Measurements from ENCODE around the gene PRKAR1A.
A peak's percentile ranks its signal among the peaks of the same experiment; 100 is the strongest.
"Not testable (repeated sequence)": the region's sequence is repeated elsewhere in the genome, so short reads cannot be mapped to it uniquely, and the experiment has no call there.

The PRKAR1A gene

DNA sequence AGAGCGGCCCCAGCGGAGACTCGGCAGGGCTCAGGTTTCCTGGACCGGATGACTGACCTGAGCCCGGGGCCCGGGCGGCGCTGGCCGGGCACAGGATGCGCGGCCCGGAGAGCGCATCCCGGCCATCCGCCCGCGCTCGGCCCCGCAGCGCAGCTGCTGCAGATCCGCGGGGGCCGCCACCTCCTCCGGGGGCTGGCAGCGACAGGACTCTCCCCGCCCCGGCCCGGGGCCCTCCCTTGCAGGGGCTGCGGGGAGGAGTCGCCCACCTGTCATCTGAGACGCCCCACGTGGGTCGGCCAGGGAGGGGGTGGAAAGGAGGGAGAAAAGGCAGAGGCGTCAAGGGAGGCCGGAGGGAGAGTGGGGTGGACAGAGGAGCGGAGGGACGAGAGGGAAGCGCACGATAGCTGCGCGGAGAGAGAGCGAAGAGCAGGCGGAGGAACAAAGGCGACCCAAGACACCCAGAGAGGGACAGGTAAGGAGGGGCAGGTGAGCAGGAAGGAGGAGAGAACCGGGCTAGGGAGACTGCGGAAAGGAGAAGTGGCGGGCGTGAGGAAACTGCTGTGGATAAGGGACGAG is 471 bp upstream of the PRKAR1A start:
- peak in 1 of 2 donors; percentile 31 for DNase-seq (ENCODE audit: low read depth in 2 of 2)

GRCh38 chr17:68512960-68513474 is 787 bp downstream of the PRKAR1A start:
- no peak for DNase-seq (ENCODE audit: low read depth in 2 of 2)

- no peak for DNase-seq (ENCODE audit: low read depth in 2 of 2)
Measured at GRCh38 chr17:68513932-68514331, 1.7 kb downstream of the PRKAR1A start.

DNA sequence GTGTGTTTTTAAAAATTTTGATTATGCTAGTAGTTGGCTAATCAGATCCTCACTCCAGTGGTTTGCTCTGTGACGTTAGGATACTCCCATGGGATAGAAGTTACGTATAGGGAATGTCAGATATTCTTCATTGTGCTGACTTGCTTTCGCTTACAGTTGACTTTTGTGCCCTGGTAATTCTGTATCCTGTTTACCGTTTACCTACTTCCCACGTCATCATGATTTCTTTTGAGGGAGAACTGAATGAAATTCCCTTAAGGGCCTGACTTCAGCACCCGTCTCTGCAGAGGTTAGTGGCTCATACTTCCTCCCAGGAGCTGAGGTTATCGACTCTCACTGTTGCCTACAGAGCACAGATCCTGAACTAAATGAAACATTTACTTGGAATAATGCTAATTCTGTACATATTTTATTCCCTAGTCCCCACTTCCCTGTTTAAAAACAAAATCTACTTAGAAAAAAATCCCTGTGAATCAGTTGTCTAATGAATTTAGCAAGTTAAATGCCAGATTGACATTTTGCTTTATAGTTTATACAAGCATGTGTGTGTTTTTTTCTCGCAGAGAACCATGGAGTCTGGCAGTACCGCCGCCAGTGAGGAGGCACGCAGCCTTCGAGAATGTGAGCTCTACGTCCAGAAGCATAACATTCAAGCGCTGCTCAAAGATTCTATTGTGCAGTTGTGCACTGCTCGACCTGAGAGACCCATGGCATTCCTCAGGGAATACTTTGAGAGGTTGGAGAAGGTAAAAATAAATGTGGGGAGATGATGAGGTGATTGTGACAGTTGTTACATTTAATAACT is 2.8 kb downstream of the PRKAR1A start:
- no peak for DNase-seq (ENCODE audit: low read depth in 2 of 2)

GRCh38 chr17:68516732-68517131 is 4.5 kb downstream of the PRKAR1A start:
- no peak for DNase-seq (ENCODE audit: low read depth in 2 of 2)

DNA sequence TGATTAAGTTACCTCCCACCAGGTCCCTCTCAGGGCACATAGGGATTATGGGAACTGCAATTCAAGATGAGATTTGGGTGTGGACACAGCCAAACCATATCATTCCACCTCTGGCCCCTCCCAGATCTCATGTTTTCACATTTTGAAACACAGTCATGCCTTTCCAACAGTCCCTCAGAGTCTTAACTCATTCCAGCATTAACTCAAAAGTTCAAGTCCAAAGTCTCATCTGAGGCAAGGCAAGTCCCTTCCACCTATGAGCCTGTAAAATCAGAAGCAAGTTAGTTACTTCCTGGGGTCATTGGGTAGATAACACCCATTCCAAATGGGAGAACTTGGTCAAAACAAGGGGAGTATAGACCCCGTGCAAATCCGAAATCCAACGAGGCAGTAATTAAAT is 5.4 kb downstream of the PRKAR1A start:
- not testable (repeated sequence) for DNase-seq (ENCODE audit: low read depth in 2 of 2)

GRCh38 chr17:68518063-68518815 is 6.0 kb downstream of the PRKAR1A start:
- no peak for DNase-seq (ENCODE audit: low read depth in 2 of 2)

- not testable (repeated sequence) for DNase-seq (ENCODE audit: low read depth in 2 of 2)
Measured at GRCh38 chr17:68519051-68519450, 6.8 kb downstream of the PRKAR1A start.

DNA sequence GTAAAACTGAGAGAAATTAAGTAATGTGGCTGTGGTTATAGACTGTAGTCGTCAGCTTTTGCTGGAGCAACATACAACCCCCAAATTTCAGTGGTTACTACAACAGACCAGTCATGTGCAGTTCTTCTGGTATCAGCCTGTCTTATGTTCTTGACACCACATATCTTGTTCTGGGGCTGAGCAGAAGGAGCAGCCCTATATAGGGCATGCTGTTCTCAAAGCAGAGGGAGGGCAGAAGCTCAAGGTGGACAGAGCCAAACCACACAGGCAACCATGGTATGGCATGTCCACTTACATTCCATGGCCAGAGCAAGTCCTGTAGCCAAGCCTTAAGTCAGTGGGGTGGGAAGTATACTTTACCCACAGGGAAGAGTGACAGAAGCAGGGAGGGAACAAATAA is 7.7 kb downstream of the PRKAR1A start:
- DNase-seq (ENCODE audit: low read depth in 2 of 2) = no peak

GRCh38 chr17:68522266-68522665 is 10.0 kb downstream of the PRKAR1A start:
- DNase-seq (ENCODE audit: low read depth in 2 of 2) = no peak

DNA sequence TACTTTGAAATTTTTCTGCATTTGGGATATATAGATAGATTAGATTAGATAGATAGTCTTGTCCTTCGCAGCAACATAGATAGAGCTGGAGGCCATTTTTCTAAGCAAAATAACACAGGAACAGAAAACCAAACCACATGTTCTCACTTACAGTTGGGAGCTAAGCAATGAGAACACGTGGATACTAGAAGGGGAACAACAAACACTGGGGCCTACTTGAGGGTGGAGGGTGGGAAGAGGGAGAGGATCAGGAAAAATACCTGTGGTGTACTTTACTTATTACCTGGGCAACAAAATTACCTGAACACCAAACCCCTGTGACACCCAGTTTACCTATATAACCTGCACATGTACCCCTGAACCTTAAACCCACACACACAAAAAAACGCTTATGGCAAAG is 14.3 kb downstream of the PRKAR1A start:
- DNase-seq (ENCODE audit: low read depth in 2 of 2) = no peak

GRCh38 chr17:68527314-68527713 is 15.1 kb downstream of the PRKAR1A start:
- no peak for DNase-seq (ENCODE audit: low read depth in 2 of 2)

DNA sequence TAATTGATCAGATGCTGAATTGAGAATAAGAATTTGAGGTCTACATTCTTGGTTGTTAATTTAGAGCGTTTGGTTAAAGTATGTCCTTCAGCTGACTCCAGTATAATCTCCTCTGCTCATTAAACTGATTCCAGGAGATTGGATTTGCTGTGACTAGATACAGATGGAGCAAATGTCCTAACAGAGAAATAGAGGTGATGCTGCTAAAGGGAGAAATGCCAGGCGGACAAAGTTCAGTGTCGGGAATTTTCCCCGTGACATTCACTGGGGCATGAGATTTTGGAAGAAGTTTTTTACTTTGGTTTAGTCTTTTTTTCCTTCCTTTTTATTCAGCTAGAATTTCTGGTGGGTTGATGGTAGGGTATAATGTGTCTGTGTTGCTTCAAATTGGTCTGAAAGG is 19.0 kb downstream of the PRKAR1A start:
- DNase-seq (ENCODE audit: low read depth in 2 of 2) = no peak

GRCh38 chr17:68532826-68533225 is 20.6 kb downstream of the PRKAR1A start:
- DNase-seq (ENCODE audit: low read depth in 2 of 2) = no peak

GRCh38 chr17:68533887-68534694 is 21.9 kb downstream of the PRKAR1A start:
- no peak for DNase-seq (ENCODE audit: low read depth in 2 of 2)

GRCh38 chr17:68534695-68535088 is 22.5 kb downstream of the PRKAR1A start:
- no peak for DNase-seq (ENCODE audit: low read depth in 2 of 2)

DNA sequence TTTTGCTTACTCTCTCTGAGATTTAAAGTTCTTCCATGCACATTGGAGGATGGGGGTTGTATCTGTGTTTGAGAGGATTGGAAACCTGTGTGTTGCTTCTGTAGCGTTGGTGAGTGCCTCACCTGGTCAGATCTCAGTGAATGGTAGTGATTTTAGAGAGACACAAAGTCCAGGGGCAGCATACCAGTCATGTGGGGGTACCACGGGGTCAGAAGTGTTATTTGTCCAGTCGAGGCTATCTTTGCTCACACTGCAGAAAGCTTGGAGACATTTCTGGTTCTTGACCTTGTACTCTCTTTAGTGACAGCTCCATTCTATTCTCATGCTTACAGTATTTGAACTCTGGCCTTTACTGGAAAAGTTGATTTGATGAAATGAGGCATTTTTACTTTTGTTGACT is 23.7 kb downstream of the PRKAR1A start:
- DNase-seq (ENCODE audit: low read depth in 2 of 2) = no peak

GRCh38 chr17:68539548-68540467 is 27.6 kb downstream of the PRKAR1A start:
- no peak for DNase-seq (ENCODE audit: low read depth in 2 of 2)

DNA sequence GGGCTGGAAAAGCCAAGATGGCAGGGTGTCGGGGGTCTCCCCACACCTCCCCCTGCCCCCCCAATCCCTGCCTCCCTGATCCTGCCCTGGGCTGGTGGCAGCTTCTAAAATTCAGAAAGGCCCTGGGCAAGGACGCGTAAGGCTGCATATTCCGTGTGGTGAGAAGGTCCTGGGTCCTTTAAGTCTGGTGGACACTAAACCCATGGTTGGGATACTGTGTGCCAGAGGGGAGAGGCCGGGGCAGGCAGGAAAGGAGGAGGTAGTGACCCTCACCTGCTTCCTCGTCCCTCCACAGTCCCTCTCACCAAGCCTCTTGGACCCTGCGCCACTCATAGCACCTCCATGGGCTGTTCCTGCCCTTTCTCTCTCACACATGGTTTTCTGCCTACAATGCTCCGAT is 28.8 kb downstream of the PRKAR1A start:
- DNase-seq (ENCODE audit: low read depth in 2 of 2) = no peak

- DNase-seq (ENCODE audit: low read depth in 2 of 2) = no peak
Measured at GRCh38 chr17:68541816-68542215, 29.6 kb downstream of the PRKAR1A start.

All from stimulated activated CD4-positive, alpha-beta T cell treated with anti-CD3 and anti-CD28 coated beads, Interleukin-4, amount 100 ng/mL, for 48 hours (primary cell).